Hepatic stellate cell (primary cell): ENCODE results near the gene PVRIG.
A peak's percentile ranks its signal among the peaks of the same experiment; 100 is the strongest.
"Not testable (repeated sequence)": the region's sequence is repeated elsewhere in the genome, so short reads cannot be mapped to it uniquely, and the experiment has no call there.

ENCODE experiments used
- DNase-seq: peaks from one replicate; pipeline ENCODE4 v3.0.0; 2011; ENCODE audit warnings: low spot score

Gene PVRIG

DNA sequence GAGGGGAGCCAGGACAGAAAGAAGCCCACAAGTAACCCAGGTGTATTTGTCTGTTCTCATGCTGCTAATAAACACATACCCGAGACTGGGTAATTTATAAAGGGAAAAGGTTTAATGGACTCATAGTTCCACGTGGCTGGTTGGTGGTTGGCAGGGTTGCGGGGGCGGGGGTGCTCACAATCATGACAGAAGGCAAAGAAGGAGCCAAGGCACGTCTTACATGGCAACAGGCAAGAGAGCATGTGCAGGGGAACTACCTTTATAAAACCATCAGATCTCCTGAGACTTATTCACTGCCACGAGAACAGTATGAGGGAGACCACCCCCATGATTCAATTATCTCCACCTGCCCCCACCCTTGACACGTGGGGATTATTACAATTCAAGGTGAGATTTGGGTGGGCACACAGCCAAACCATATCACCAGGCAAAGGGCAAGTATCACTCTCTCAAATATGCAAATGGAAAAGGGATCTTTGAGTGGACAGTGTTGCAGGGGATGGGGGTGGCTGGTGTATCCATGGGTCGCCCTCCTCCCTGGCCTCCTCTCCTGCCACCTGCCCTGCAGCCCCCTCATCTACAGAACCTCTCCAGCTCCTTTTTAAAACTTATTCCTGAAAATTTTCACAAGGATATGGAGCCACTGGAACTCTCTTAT is 15.0 kb downstream of the PVRIG start:
- not testable (repeated sequence) for DNase-seq

DNA sequence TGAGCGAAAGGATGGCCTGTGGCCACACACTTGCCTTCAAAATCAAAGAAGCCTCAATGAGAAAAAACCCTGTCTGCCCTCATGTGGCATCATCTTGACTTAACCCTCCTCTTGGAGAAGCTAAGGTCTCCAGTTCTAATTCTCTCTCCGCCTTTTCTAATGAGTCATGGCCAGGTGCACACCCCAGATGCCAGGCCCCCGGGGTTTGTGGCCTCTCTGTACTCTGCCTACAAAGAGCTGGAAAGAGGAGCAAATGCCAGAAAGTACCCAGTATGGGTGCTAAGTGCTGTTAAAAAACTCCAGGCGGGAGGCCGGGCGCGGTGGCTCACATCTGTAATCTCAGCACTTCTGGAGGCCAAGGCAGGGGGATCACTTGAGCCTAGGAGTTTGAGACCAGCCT is 20.2 kb downstream of the PVRIG start:
- not testable (repeated sequence) for DNase-seq

DNA sequence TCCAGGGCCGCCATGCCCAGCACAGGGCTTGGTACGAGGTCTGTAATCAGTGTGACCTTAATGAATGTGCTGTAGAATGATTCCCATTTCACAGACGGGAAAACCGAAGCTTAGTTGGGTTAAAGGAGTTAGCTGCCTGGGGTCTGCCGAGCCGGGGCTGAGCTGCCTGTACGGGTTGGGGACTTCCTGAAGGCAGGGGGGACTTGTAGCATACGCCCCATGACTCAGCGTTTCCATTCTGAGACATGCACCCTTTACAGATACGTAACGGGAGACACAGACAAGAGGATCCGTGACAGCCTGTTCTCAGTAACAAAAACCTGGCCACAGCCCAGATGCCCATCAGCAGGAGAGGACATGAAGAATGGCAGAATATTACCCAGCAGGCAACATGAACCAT is 23.6 kb downstream of the PVRIG start:
- DNase-seq = not testable (repeated sequence)

DNA sequence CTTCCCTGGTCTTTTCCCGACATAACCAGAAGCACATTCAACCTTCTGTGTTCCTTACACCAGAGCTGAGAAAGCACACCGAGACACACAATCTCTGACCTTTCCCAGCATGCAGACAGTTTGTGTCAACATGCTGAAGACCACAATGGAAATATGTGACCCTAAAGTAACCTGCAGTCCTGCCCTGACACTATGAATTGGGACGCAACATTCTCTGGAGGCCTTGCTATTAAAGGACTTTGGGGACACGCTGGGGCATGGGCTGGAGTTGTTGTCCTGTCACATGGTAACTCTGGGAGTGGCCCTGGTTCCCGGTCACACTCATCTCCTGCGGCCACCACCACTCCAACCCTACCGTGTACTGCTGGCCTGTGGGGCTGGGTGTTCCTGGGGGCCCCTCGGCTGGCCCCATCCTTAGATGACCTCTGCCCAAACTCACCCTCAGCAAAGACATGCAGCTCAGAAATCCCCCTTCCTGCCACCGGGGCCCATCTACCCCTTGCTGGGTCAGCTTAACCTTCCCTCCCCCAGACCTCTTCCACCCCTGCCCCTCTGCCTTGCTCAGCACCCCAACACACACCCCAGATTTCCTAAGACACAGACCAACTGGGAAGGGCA is 25.3 kb downstream of the PVRIG start:
- not testable (repeated sequence) for DNase-seq

DNA sequence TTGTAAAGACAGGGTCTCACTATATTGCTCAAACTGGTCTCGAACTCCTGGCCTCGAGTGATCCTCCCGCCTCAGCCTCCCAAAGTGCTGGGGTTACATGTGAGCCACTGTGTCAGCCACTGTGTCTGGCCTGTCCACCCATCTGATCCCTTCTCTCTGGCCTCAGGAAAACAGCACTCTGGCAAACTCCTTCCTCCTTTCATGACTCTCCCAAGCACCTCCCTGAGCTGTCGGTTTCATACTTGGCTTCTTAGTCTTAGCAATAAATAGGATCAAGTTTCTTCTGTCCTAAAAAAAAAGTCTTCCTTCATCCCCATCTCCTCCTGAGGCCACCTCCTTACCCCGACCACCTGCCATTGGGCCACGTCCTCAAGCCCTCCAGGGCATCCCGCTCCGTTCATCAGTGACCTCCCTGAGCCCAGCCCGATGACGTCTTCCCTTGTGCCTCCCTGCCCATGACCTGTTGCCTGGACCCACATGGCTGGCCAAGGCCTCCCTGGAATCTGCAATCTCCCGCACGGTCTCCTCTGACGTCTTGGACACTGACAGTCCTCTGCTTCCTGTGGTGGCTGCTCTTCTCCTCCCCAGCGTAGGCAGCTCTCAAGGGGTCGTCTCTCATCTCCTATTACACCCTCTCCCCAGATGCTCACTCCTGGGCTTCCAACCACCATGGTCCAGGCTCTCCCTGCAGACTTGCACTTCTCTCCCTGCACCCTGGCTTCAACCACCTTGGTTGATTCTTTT is 26.5 kb downstream of the PVRIG start:
- not testable (repeated sequence) for DNase-seq

DNA sequence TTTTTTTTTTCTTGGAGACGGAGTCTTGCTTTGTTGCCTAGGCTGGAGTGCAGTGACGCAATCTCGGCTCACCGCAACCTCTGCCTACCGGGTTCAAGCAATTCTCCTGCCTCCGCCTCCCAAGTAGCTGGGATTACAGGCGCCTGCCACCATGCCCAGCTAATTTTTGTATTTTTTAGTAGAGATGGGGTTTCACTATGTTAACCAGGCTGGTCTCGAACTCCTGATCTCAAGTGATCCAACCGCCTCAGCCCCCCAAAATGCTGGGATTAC is 27.1 kb downstream of the PVRIG start:
- not testable (repeated sequence) for DNase-seq

DNA sequence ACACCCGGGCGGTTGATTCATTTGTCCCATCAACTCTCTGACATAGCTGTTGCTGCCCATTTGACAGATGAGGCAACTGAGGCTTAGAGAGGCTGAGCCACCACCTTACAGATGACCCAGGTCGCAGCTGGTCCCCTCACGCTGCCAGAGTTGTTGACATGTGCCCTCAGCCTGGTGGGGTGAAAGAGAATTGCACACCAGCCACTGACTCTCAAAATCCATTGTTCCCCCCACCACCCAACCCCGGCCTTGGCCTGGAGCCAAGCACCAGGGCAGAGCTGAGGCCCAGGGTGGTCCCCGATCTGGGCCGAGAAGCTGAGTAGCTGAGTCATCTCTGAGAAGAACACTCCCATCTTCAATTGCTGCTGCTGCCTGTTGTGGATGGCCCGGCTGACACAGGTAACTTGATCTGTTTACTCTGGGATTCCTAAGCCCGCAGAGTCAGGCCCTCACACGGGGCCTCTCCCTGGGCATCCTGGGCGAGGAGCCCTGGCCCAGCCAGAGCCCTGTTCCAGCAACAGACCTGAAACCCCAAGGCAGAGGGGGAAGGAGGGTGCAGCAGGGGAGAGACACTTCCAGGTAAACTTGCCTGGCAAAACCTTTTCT is 27.5 kb downstream of the PVRIG start:
- DNase-seq = peak; percentile 20

DNA sequence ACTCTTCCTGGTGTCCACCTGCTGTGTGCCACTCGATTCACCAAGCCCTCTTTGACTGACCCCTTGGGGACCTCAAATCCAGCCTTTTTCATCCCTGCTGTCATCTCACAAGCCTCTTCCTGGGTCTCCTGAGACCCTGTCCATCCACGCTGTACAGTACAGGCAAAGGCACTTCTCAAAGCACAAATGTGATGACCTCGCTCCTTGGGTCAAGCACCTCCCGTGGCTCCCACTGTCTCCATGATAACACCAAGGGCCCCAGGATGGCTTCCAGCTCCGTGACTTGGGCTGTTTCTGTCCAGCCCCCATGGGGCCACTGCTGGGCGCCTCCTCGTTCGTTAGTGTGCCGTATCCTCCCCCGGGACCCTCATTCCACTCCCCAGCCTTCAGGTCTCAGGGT is 28.7 kb downstream of the PVRIG start:
- DNase-seq = no peak

DNA sequence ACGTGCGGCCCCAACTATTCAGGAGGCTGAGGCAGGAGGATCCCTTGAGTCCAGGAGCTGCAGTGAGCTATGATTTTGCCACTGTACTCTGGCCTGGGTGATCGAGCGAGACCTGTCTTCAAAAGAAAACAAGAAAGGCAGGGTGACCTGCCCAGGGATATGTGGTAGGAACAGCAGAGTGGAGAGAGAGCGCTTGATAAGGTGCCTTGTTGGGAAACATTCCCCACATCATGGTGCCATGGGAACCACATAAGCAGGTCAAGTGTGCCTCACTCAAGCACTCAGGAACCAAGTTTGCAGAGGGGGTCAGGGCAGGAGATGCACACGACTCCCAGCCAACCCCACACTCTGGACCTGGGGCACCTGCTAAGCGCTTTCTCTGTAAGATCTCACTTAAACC is 37.3 kb downstream of the PVRIG start:
- DNase-seq = no peak

DNA sequence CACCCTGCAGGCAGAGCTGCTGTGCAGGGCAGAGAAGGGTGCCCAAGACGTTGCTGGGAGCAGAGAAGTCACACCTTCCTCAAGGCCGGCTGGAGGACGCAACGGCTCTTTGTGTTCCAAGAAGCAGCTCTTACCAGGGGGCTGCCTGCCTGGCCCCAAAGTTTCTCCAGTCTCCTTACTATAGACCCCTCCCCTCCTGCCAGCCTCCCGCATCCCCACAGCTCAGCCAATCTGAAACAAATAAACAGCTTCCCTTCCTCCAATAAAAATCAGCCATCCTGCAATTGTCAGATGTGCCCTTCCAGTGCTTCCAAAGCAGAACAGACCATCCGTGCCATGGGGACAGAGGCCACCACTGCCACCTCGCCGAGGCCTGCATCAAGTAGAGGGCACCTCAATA is 40.2 kb downstream of the PVRIG start:
- not testable (repeated sequence) for DNase-seq

DNA sequence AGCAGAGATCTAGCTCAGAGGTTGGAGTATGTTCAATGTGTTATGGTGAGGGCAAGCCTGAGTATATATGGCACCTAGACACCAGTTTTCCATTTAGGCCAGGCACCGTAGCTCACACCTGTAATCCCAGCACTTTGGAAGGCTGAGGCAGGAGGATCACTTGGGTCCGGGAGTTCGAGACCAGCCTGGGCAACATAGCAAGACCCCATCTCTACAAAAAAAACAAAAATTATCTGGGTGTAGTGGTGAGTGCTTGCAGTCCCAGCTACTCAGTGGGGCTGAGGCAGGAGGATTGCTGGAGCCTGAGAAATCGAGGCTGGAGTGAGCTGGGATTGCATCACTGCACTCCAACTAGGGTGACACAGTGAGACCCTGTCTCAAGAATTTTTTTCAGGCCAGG is 43.1 kb downstream of the PVRIG start:
- not testable (repeated sequence) for DNase-seq

DNA sequence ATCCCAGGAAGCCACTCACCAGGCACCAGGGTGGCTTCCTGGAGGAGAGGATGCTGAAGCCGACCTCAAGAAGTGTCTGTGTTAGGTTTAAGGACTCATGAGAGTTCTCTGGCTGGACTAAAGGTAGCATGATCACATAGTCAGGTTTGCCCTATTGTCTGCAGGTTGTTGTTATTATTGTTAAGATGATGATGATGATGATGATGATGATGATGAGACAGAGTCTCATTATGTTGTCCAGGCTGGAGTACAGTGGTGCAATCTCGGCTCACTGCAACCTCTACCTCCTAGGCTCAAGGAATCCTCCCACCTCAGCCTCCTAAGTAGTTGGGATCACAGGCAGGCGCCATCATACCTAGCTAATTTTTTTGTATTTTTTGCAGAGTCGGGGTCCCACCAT is 44.5 kb downstream of the PVRIG start:
- DNase-seq = not testable (repeated sequence)

DNA sequence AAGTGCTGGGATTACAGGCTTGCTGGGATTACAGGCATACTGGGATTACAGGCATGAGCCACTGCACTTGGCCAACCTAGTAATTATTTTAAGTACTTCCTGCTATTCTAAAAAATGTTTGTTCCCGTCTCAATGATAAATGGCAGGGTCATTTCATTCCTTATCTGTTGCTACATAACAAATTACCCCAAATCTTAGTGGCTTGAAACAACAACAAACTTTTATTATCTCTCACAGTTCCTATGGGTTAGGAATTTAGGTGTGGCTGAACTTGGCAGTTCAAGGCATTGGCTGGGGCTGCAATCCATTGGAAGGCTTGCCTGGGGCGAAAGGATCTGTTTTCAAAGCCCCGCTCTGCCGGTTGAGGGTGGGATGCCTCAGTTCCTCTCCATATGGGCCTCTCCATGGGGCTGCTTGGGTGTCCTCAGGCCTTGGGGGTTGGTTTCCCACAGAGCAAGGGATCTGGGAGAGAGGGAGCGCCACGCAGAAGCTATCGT is 45.0 kb downstream of the PVRIG start:
- not testable (repeated sequence) for DNase-seq

DNA sequence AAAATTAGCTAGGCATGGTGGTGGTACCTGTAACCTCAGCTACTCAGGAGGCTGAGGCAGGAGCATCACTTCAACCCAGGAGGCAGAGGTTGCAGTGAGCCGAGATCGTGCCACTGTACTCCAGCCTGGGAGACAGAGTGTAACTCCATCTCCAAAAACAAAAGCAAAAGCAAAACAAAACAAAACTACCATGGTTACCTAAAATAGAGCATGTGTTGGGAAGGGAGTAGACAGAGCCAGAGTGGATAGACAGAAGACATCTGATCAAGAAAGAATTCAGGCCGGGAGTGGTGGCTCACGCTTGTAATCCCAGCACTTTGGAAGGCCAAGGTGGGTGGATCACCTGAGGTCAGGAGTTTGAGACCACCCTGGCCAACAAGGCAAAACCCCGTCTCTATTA is 46.1 kb downstream of the PVRIG start:
- DNase-seq = not testable (repeated sequence)

DNA sequence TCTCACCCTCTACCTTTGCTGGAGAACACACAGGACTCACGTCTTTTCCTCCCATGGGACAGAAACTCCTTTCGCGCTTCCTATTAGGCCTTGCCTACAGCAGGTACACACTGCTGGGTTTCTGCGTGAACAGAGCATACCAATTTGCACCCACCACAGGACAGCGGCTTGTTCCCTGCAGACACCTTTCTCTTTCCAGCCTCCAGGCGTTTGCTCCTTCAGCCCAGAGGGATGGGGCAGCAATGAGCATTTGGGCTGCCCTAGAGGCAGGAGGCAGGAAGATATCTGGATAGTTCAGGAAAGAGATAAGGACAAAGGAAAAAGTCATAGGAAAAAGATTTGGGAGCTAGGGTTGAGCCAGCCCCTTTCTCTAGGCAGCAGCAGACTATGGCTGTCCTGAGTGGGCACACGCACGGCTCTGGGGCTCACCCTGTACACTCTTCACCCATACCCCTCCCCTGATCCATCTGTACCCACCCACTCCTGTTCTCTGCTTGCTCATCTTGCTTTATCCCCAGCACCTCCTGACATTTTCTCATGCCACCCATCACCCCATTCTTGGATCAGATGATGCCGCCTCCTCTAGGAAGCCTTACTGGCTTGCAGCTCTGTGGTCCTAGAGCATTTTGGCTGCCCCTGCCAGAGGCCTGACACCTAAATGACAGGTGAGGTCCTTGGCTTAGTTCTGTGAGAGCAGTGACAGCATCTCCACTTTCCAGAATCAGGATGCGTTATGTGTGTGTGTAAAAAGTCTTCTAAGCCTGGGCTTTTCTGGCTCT is 47.0 kb downstream of the PVRIG start:
- DNase-seq = no peak

DNA sequence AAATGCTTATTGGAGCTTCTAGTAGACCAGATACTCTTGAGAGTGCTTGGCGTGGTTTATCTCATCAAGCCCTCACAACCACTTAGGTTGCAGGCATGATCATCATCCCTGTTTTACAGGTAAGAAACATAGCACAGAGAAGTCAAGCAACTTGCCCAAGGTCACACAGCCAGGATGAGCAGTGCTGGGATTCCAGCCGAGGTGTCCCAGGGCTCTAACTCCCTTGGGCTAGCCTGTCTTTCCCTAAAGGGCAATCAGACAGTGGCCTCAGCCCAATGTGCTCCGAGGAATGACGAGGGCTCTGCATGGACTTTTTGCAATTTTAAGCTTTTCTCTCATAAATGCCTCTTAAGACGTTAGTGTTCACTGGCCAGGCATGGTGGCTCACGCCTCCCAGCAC is 47.9 kb downstream of the PVRIG start:
- DNase-seq = no peak

DNA sequence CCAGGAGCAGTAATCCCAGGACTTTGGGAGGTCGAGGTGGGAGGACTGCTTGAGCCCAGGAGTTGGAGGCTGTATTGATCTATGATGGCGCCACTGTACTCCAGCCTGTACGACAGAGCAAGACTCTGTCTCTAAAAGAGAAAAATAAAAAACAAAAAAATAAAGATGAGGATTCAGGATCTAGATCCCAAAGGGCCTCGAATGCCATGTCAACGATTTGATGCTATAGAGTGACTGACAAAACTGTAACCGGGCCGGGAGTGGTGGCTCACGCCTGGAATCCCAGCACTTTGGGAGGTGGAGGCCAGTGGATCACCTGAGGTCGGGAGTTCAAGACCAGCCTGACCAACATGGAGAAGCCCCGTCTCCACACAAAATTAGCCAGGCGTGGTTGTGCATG is 49.1 kb downstream of the PVRIG start:
- DNase-seq = not testable (repeated sequence)

DNA sequence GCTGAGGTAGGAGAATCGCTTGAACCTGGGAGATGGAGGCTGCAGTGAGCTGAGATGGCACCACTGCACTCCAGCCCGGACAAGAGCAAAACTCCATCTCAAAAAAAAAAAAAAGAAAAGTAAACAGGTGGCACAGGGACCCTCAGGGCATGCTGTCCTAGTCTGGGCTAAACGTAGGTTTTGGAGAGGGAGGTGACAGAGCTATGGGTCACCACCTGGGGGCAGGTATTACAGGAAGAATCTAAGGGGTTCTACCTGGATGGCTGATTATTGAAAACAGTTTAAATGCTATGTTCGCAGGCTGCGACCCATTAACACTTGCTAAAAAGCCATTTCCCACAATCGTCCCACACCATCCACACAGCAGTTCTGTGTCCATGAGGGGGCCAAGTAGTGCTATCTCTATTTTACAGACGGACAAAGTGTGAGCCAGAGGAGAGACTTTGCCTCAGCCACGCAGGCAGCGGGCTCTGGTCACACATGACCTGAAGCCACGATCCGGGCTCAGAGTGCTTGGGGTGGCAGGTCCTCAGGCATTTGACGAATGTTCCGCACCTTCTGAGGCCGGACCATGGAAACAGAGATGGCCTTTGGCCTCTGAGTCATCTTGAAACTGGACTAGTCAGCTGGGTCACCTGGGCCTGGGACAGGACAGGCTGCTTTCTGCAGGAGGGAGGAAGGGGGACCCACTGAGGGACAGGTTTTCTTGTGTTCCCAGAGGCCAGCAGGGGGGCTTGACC is 49.7 kb downstream of the PVRIG start:
- DNase-seq = not testable (repeated sequence)

DNA sequence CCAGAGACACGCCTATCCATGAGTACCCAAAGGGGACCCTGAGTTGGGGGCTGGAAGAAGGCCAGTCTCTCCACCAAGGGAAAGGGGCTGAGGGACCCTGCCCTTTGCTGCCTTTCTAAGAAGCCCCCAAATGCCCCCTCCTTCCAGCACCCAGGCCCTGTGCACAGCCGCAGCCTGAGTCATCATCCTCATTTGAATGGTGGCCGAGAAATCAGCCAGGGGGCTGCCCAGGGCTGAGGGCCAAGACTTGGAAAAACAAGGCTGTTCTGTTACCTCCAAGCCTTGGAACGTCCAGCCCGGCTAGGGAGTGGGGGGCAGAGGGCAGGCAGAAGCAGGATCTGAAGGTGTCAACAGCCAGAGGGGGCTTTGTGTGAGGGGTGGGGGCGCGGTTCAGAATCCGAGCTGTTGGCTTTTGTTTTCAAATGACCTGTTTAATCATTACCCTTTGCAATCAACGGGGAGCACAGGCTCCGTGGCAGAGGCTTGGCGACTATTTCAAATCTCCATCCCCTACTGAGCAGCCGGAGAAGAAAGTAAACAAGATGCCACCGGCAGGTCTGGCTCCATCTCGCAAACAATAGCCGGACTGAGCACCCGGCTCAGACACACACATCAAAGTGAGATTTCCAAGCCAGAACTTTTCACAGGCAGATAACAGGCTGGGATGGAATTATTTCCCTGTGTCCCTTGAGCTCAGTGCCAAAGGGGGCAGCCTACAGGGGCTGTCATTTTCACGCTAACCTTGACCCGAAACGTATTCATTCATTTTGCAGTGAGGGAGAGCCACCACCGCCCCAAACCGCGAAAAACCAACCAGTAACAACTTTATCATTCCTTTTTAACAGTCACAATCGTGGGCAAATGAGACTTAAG is 50.5 kb downstream of the PVRIG start:
- DNase-seq = not testable (repeated sequence)
